HPDE6-E6E7 (cell line): ENCODE measurements around the gene TNC.

Experiments used
- DNase-seq: peaks from one replicate; pipeline ENCODE4 v3.0.0; 2011; ENCODE audit warnings: missing footprints; ENCODE audit errors: extremely low spot score

The TNC gene

DNA sequence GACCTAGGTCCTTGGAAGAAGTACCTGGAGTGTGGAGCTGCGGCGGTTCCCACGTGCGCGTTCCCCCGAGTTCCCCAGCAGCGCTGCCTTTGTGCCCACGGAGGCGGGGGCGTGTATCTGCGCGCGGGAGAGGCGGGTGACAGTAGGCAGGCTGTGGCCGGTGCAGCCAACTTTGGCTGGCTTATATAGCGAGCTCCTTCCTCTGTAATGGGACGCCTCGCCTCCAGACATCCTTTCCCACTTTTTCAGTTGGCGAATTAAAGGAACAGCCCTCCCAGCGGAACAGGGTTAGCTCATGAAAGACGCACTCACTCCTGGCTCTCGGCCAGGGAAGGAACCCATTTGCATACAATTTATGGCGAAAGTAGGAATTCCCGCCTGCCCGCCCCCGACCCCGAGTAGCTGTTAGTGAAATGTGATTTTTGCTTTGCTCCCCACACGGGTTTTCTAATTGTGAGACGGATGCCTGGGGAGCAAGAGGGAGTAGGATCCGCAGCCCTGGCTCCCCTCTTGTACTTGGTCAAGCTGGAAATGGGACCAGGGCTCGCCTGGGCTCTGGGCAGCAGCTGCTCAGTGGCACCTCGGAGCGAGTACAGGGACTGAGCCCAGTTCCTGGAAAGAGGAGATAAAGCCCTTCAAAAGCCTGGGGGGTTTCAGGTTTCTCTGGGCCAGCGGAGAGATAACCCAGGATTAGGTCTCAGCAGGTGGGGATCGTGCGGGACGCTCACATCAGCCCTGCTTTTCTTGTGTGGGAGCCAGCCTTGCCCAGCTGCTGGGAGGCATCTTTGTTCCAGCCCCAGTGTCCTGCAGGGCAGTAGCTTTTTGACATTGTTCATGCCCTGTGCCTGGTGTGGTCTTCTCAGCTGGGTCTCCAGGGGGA, at the start of gene TNC:
Gene TNC (minus strand): TSS at position 159 of the 880 bp plus-strand sequence. CDS start 27,139 bp downstream, outside the sequence.
- DNase-seq: peak; percentile 32

DNA sequence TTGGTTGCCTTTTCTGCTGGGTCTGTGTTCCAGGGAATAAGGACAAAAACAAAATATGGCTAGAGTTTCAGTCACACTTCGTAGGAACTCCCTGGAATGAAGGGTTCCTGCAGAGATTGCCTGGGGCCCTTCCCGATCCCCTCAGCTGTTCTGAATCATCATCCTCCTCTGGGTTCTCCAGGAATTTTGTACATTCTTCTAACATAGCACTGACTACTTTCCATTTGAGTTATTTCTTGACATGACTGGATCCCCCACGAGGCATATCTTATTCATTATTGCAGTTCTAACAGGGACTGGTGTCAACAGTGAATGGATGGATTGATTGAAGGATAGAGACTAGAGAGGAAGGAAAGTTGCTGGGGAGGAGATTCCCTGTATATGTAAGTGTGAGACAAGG, 49.2 kb upstream of the TNC start:
- DNase-seq: no peak

DNA sequence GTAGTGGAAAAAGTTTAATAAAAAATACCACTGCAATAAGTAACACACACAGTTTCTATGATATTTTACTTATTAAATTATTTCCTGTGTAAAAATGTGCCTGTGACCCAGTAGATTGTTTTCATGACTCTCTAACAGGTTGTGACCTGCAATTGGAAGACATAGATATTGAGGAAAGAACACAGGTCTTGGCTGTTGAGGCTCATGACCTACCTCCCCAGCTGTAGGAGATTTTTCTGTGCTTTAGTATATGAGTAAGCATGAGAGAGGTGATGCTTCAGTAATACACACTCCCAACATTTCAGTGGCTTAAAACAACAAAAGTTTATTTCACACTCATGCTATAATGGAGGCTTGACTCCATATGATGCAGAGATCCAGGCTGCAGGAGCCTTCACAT, 47.3 kb upstream of the TNC start:
- DNase-seq: no peak

DNA sequence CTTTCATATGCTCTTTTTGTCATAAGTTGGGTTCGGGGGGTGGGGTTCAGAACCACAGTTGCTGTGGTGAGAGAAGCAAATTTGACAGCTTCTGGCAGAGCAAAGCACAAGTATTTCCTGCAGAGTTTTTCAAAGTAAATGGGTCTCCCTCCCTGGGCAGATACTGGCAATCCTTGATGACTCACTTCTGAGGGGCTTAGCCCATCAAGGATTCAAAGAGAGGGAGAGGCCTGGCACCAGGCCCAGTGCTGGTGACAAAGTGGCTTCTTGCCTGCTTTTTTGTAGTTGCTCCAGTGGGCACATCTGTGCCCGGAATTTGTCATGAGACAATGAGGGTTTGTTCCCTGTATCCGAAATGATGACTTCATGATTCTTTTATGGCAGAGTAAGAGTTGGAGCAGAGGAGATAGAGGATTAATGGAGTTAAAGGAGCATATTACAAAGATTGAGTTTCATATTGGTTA, 46.6 kb upstream of the TNC start:
- no peak for DNase-seq

- no peak for DNase-seq
Measured at GRCh38 chr9:115162946-115163345, 45.0 kb upstream of the TNC start.

DNA sequence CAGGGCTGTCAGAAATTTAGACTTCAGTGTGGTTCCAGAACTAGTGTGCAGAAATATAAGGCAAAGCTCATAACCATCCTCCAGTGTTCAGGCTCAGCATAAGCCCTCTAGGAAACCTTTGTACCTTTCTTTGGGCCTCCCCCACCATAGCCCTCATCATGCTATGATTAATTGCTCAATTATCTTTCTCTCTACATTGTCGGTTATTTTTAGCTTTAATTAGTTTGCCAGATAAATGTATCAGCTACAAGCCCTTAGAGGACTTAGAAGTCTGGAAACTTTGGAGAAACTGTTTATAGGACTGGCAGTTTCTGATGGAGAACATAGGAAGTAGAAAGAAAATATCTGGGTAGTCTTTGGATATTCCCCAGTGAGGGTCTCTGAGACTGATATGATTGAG, 43.5 kb upstream of the TNC start:
- DNase-seq: no peak

- DNase-seq: no peak
Measured at GRCh38 chr9:115158661-115159481, 40.9 kb upstream of the TNC start.

DNA sequence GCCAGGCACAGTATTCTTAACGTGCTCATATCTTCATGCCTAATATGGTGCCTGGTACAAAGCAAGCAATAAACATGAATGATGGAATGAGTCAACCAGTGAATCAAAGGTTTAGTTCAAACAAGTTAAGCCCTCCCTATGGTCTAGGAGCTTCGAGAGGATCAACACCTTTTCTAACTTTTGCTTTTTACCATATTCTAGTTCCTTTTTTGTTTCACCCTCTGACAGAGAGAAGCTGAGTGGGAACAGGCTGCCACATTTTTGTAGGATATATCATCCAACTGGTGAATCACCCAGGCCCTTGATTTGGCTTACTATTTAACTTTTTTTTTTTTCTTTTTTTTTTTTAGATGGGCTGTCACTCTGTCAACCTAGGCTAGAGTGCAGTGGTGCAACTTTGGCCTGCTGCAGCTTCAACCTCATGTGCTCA, 39.3 kb upstream of the TNC start:
- peak; percentile 69 for DNase-seq

GRCh38 chr9:115155037-115155436, 37.1 kb upstream of the TNC start:
- DNase-seq: no peak

- no peak for DNase-seq
Measured at GRCh38 chr9:115154617-115155016, 36.7 kb upstream of the TNC start.

DNA sequence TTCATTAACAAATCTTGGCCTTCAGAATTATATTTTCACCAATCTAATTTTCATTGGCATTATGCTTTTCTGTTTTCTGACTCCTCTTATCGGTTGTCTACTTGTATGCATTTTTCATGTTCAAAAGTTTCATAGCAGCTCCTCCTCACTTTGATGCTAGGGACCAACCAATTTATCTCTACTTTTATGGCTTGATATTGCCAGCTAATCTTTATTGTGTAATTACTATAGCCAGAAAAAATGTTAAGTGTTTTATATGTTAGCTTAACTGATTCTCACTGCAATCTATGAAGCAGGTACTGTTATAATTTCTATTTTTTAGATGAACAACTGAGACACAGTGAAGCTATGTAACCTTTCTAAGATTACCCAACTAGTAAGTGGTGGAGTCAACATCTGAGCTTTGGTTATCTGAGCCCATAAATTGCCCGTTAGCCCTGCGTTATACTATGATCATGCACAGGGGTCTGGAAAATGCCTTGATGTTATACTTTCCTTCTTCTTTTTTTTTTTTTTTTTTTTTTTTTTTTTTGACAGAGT, 34.4 kb upstream of the TNC start:
- DNase-seq: no peak

DNA sequence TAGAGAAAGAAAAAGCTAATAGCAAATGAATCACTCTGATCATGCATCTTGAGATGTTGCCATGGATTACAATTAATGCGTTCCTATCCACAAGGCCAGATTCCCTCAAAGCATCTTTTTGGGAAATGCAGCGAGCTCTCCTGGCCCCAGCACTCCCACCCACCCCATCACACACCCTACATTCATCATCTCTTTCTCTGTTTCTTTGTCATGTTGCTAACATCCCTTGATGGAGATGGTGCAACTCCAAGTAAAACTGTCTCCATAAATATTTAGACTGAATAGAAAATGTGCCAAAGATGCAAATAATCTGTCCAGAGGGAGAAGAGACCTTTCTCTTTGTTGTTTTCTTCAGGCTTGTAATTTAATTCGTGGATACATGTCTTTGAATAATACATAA, 30.8 kb upstream of the TNC start:
- no peak for DNase-seq

DNA sequence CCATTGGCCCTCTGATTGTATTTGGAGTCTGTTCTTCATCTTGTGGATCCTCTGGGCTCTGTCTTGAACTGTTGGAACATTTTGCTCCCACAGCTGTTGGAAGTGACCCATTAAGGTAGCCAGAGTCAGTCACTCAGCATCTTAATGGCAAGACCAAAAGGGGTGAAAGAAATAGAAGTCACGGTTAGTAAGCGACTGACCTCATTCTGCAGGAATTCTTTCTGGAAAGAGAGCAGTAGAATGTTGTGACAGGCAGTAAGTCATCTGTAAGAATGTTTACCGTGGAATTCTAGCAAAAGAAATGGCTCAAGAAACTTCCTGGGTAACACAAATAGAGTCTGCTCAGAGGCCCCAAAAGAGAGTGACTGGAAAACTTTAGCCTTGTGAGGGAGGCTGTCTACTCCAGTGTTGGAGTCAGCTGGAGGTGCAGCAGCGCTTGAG, 28.6 kb upstream of the TNC start:
- peak; percentile 28 for DNase-seq

DNA sequence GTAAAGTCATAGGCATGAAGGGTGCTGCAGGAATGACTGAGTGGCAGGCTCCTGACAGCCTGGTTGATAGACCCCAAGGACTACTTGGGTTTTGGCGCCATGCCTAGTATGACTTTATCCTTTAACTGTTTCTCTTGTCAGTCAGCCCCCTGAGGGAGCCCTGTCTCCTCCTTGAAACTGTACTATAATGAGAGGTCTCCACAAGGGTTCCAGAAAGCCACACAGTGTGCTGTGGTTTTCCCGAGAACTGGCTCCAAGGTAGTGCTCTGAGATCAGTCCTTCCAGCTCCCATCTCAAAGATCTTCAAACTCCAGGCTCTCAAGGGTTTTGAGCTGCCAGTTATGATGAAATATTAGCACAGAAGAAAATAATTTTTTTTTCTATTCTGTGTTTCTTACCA, 26.7 kb upstream of the TNC start:
- no peak for DNase-seq

GRCh38 chr9:115143689-115144088, 25.7 kb upstream of the TNC start:
- DNase-seq: no peak

DNA sequence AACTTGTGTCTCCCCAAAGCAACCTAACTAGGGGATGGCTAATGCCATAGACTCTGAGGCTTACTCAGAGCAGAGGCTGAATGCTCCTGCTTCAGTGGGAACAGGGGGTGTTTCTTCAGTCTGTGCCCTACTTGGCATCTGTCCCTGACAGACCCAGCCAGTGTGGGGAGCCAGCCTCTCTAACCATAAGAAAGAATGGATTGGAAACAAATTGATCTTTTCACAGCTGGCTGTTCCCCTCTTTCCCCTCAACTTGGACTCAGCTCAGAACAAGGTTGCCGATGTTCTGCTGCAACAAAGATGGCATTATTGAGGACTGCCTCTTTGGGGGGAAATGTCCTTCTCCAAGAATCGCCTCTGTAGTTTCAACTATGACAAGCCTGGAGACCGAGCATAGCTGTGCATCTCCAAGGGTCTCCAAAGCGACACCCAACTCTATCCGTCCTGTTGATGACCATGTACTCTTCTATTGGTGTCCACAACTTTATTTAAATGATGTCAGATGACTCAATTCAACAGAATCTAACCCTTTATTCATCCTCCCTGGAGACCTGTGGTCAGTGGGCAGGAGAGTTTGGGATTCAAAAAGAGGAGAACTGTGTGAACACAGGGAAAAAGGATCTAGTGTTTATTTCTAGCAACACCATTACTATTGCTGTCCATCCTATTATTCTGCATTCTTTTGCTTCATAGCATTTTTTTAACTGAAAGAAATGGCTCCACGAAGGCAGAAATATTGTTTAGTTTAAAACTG, 24.7 kb upstream of the TNC start:
- DNase-seq: no peak

DNA sequence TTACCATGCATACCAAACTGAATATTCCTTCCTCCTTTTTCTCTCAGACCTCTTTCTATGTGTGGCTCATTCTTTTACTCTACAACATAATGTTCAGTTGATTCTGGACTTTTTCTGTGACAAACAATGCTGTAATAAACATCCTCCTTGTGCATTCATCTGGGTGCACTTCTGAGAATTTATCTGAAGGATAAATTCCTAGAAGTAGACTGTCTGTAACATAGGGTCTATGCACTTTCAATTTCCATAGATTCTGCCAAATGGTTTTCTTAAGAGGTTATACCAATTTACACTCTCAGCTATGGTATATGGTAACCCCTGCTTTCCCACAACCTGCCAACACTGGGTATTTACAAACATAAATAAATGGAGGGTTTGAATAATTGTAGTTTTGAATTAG, 24.1 kb upstream of the TNC start:
- DNase-seq: no peak

GRCh38 chr9:115141612-115142011, 23.7 kb upstream of the TNC start:
- no peak for DNase-seq

GRCh38 chr9:115138151-115138550, 20.2 kb upstream of the TNC start:
- no peak for DNase-seq

GRCh38 chr9:115137526-115137925, 19.6 kb upstream of the TNC start:
- DNase-seq: no peak
